ENCODE measurements around the gene ZBTB39.

DNA sequence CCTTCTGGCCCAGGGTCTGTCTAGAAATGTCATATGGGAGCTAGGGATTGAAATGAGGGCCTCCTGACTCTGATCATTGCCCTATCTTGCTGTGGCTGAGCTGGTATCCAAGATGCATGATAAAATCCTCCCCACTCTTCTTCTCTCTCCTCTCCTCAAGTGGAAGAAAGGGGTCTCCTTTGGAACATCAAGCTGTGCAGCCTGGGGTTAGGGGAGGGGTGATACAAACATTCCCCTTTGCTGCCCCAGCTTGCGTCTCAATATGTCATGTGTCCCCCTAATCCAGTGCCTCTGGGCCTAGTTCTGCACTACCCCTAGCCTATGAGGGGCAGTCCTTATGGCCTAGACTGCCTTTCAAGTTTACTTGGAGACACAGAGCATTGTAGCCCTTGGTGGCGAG, 57.5 kb downstream of the ZBTB39 start:
- no peak for TF ChIP-seq CTCF (IDR thresholded peaks at IDR 0.05)
- no peak for TF ChIP-seq POLR2A (IDR thresholded peaks at IDR 0.05)

All from thyroid gland (tissue), 4 donors.